HepG2 (cell line): ENCODE measurements around the gene SFI1. TPM values are rescaled to one million over a fixed set of nuclear protein-coding genes. Genes with fewer than 3 reads are reported as not detected.

ENCODE experiments used
- FLYWCH1 ChIP-seq: sonication (generic); formaldehyde crosslinking; IDR thresholded peaks from 2 replicates; pipeline ENCODE4 v1.8.1; 2023; ENCODE audit warnings: mild to moderate bottlenecking, missing genetic modification reagents
- FOSL1 ChIP-seq: sonication (generic); formaldehyde crosslinking; IDR thresholded peaks from 2 replicates; pipeline ENCODE4 v1.9.0; 2021; ENCODE audit warnings: missing genetic modification reagents, borderline replicate concordance
- HNRNPUL1 ChIP-seq: fragments of 200-400 bp; formaldehyde crosslinking; IDR thresholded peaks from 2 replicates; pipeline ENCODE4 v1.6.1; 2017; ENCODE audit warnings: low read depth, mild to moderate bottlenecking, low read length, moderate library complexity
- KAT7 ChIP-seq: IDR thresholded peaks from 2 replicates; pipeline ENCODE4 v1.6.1; 2018; ENCODE audit warnings: borderline replicate concordance, missing compliant biosample characterization
- LCORL ChIP-seq, 2 experiments: fragments of 450-650 bp in 1 of 2; sonication (generic) in 1 of 2; formaldehyde crosslinking in 1 of 2; IDR thresholded peaks; 2 replicates each; pipeline versions ENCODE4 v1.5.0 to v1.6.1; 2017 to 2020; ENCODE audit warnings: antibody characterized with exemption in 1 of 2, missing genetic modification reagents in 1 of 2
- PBX3 ChIP-seq: sonication (generic); formaldehyde crosslinking; IDR thresholded peaks from 2 replicates; pipeline ENCODE4 v1.8.1; 2023; ENCODE audit warnings: missing genetic modification reagents, inconsistent platforms, borderline replicate concordance
- PCBP2 ChIP-seq: fragments of 200-400 bp; formaldehyde crosslinking; optimal IDR thresholded peaks from 2 replicates; pipeline ENCODE3; 2018; ENCODE audit warnings: low read length, low read depth; ENCODE audit not compliant: poor library complexity, severe bottlenecking
- SRF ChIP-seq: IDR thresholded peaks from 2 replicates; pipeline ENCODE4 v1.6.1; 2011; ENCODE audit warnings: mild to moderate bottlenecking, low read depth, low read length, moderate library complexity
- SYNCRIP ChIP-seq: fragments of 200-400 bp; formaldehyde crosslinking; IDR thresholded peaks from 2 replicates; pipeline ENCODE4 v1.6.1; 2018; ENCODE audit warnings: mild to moderate bottlenecking, low read depth, low read length; ENCODE audit not compliant: insufficient read depth
- TAF15 ChIP-seq: fragments of 200-400 bp; formaldehyde crosslinking; IDR thresholded peaks from one replicate; pipeline ENCODE4 v1.6.1; 2018; ENCODE audit warnings: mild to moderate bottlenecking, low read depth, low read length; ENCODE audit not compliant: poor library complexity, severe bottlenecking
- TBX2 ChIP-seq: sonication (generic); formaldehyde crosslinking; IDR thresholded peaks from 2 replicates; pipeline ENCODE4 v1.5.0; 2020; ENCODE audit warnings: missing genetic modification reagents, mild to moderate bottlenecking, borderline replicate concordance
- TRIM24 ChIP-seq: sonication (generic); formaldehyde crosslinking; IDR thresholded peaks from 2 replicates; pipeline ENCODE4 v1.8.0; 2022; ENCODE audit warnings: mild to moderate bottlenecking, missing genetic modification reagents
- ZBTB1 ChIP-seq: sonication (generic); formaldehyde crosslinking; IDR thresholded peaks from 2 replicates; pipeline ENCODE4 v1.4.0; 2020; ENCODE audit warnings: missing genetic modification reagents, borderline replicate concordance
- ZC3H4 ChIP-seq: sonication (generic); formaldehyde crosslinking; IDR thresholded peaks from 2 replicates; pipeline ENCODE4 v1.4.0; 2020; ENCODE audit warnings: missing genetic modification reagents, borderline replicate concordance
- ZNF256 ChIP-seq: sonication (generic); formaldehyde crosslinking; conservative IDR thresholded peaks from 2 replicates; pipeline ENCODE4 v1.4.0; 2020; ENCODE audit warnings: missing genetic modification reagents
- ZNF296 ChIP-seq: sonication (generic); formaldehyde crosslinking; conservative IDR thresholded peaks from 2 replicates; pipeline ENCODE4 v1.5.0; 2020; ENCODE audit warnings: mild to moderate bottlenecking, missing genetic modification reagents
- ZNF574 ChIP-seq: sonication (generic); formaldehyde crosslinking; IDR thresholded peaks from 2 replicates; pipeline ENCODE4 v1.4.0; 2020; ENCODE audit warnings: missing genetic modification reagents
- ZNF780A ChIP-seq: sonication (generic); formaldehyde crosslinking; IDR thresholded peaks from 2 replicates; pipeline ENCODE4 v1.8.0; 2022; ENCODE audit warnings: mild to moderate bottlenecking, missing genetic modification reagents, moderate library complexity
- ZSCAN12 ChIP-seq: sonication (generic); formaldehyde crosslinking; IDR thresholded peaks from 2 replicates; pipeline ENCODE4 v1.9.0; 2021; ENCODE audit warnings: mild to moderate bottlenecking, missing genetic modification reagents
- polyA plus RNA-seq, 8 experiments: library from polyadenylated mRNA; depleted of rRNA in 3 of 8; stranded (reverse) in 7 of 8; unstranded in 1 of 8; fragments of >200 nt; fragmentation: Illumina TruSeq in 4 of 8; extraction: Trizol in 4 of 8; gene quantifications; 2 replicates each; pipeline versions ENCODE4 v1.2.1 to v1.2.3, GENCODE V29; 2011 to 2016; ENCODE audit warnings: low read depth in 4 of 8, missing spikeins in 1 of 8, mixed read lengths in 1 of 8; ENCODE audit not compliant: insufficient read depth in 1 of 8
- total RNA-seq, 5 experiments: library from RNA; depleted of rRNA; stranded (reverse); fragments of >200 nt; fragmentation: Illumina TruSeq; extraction: Trizol; gene quantifications; 2 replicates each; pipeline ENCODE4 v1.2.3, GENCODE V29; 2016; ENCODE audit warnings: low read depth in 1 of 5
- TF ChIP-seq, protein P1 (sequence below): sonication (generic); formaldehyde crosslinking; IDR thresholded peaks from 2 replicates; pipeline ENCODE4 v1.5.0; 2020; ENCODE audit warnings: mild to moderate bottlenecking, low read depth, missing genetic modification reagents, borderline replicate concordance
- TF ChIP-seq, protein P2 (sequence below): sonication (generic); formaldehyde crosslinking; IDR thresholded peaks from 2 replicates; pipeline ENCODE4 v1.4.0; 2020; ENCODE audit warnings: missing genetic modification reagents

SFI1 gene
- total and polyA plus RNA-seq, 2 of the 13 experiments (the other 11 are each of a cell fraction or from before 2014, with no cell fraction given), result 20.5 to 40.1 TPM

DNA sequence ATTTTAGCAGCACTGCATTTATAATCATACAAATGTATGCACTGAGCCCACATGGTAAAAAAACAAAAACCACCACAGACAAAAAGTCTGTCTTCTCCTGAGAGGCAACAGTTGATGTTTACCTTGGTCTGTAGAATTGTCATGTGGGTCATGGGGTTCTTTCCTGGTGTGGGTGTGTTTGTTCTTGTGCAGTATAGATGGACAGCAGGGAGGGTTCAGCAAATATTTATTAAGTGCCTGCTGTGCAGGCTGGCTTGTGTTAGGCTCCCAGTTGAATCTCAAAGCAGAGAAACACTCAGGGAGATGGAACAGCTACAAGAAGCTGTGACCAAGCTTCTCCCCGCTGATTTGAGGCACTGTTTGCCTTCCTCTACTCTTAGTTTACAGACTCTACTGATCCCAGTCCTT lies 83.5 kb downstream of the SFI1 start (continued):
- TF ChIP-seq LCORL (IDR thresholded peaks at IDR 0.05) (no peak), LCORL (CRISPR knock-in tag; IDR thresholded peaks at IDR 0.05) (peak; percentile 68; the same call in 1 of the 2 replicates), PBX3 (no peak), TRIM24 (CRISPR knock-in tag) (no peak), ZNF574 (CRISPR knock-in tag) (0 out of 2 replicates have a peak, but pooled peaks have one; percentile 24), ZNF296 (CRISPR knock-in tag) (no peak), ZBTB1 (no peak), FLYWCH1 (no peak), ZSCAN12 (CRISPR knock-in tag) (no peak), PCBP2 (no peak), TAF15 (no peak), HNRNPUL1 (no peak), TBX2 (CRISPR knock-in tag) (peak; percentile 86; the same call in 1 of the 2 replicates), ZC3H4 (CRISPR knock-in tag) (no peak), FOSL1 (CRISPR knock-in tag) (peak; percentile 35; the same call in 1 of the 2 replicates), KAT7 (CRISPR knock-in tag) (no peak), ZNF780A (CRISPR knock-in tag) (no peak), SYNCRIP (no peak), SRF (no peak), ZNF256 (CRISPR knock-in tag) (no peak)
- TF ChIP-seq, protein P1, sequence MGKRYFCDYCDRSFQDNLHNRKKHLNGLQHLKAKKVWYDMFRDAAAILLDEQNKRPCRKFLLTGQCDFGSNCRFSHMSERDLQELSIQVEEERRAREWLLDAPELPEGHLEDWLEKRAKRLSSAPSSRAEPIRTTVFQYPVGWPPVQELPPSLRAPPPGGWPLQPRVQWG (CRISPR knock-in tag), result no peak
- TF ChIP-seq, protein P2, sequence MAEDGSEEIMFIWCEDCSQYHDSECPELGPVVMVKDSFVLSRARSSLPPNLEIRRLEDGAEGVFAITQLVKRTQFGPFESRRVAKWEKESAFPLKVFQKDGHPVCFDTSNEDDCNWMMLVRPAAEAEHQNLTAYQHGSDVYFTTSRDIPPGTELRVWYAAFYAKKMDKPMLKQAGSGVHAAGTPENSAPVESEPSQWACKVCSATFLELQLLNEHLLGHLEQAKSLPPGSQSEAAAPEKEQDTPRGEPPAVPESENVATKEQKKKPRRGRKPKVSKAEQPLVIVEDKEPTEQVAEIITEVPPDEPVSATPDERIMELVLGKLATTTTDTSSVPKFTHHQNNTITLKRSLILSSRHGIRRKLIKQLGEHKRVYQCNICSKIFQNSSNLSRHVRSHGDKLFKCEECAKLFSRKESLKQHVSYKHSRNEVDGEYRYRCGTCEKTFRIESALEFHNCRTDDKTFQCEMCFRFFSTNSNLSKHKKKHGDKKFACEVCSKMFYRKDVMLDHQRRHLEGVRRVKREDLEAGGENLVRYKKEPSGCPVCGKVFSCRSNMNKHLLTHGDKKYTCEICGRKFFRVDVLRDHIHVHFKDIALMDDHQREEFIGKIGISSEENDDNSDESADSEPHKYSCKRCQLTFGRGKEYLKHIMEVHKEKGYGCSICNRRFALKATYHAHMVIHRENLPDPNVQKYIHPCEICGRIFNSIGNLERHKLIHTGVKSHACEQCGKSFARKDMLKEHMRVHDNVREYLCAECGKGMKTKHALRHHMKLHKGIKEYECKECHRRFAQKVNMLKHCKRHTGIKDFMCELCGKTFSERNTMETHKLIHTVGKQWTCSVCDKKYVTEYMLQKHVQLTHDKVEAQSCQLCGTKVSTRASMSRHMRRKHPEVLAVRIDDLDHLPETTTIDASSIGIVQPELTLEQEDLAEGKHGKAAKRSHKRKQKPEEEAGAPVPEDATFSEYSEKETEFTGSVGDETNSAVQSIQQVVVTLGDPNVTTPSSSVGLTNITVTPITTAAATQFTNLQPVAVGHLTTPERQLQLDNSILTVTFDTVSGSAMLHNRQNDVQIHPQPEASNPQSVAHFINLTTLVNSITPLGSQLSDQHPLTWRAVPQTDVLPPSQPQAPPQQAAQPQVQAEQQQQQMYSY (CRISPR knock-in tag), result no peak
